HepG2 (cell line): ENCODE data around the gene RMI2. TPM values are rescaled to one million over a fixed set of nuclear protein-coding genes. Genes with fewer than 3 reads are reported as not detected.

Experiments used
- ATAC-seq: fragments of 200-7000 bp; cut with Tn5 transposase; 3 replicates; pipeline ENCODE4 v1.9.1; 2020; ENCODE audit warnings: mild to moderate bottlenecking, moderate library complexity
- BruUV-seq: library from RNA; stranded (reverse); fragments of 400-500 nt; replicated peaks from 2 replicates; lab custom pipeline; 2021; lab: Mats Ljungman, UMichigan
- CTCF ChIA-PET: fragments of 300-600 bp; formaldehyde crosslinking; extraction: SDS; loops from one replicate; lab custom pipeline; 2021; ENCODE audit warnings: low total read pairs, inconsistent platforms, low intra/inter-chr PET ratio; lab: Yijun Ruan, JAX
- POLR2A ChIA-PET: fragments of 350-600 bp; sonication (Branson Sonifier 250); formaldehyde crosslinking; loops from one replicate; lab custom pipeline; 2020; ENCODE audit warnings: antibody characterized with exemption, inconsistent platforms; lab: Yijun Ruan, JAX
- DNase-seq: peaks from one replicate; pipeline ENCODE4 v3.0.0-alpha.2; 2015; ENCODE audit warnings: low spot score
- FAIRE-seq: peaks from 3 replicates; lab custom pipeline; 2011; peaks lifted over from hg19 to GRCh38; lab: Jason Lieb, UNC
- H2AFZ ChIP-seq: one replicate; pipeline ENCODE4 v1.6.1; 2011; ENCODE audit warnings: low read length, inconsistent platforms
- H3K27ac ChIP-seq: fragments of 300-600 bp; 3 replicates; pipeline ENCODE4 v1.8.0; 2011; ENCODE audit warnings: mixed run types, mild to moderate bottlenecking, mixed read lengths, low read length, inconsistent platforms; ENCODE audit not compliant: insufficient read depth; ENCODE audit errors: extremely low read length
- H3K27me3 ChIP-seq, 2 experiments: fragments of 200-600 bp in 1 of 2; 2 replicates in 1 of 2; 3 replicates in 1 of 2; pipeline versions ENCODE4 v1.6.0 to v1.8.0; 2011; ENCODE audit warnings: low read length in 2 of 2, mild to moderate bottlenecking in 2 of 2, moderate library complexity in 2 of 2, inconsistent platforms in 1 of 2; ENCODE audit not compliant: insufficient read depth in 2 of 2, control insufficient read depth in 1 of 2
- H3K36me3 ChIP-seq, 2 experiments: fragments of 200-600 bp in 1 of 2; replicated peaks in 1 of 2; 2 replicates in 1 of 2; 3 replicates in 1 of 2; pipeline versions ENCODE4 v1.5.1 to v1.8.0; 2011; ENCODE audit warnings: low read length in 2 of 2, inconsistent platforms in 1 of 2; ENCODE audit not compliant: insufficient read depth in 2 of 2, control insufficient read depth in 1 of 2
- H3K4me1 ChIP-seq: 2 replicates; pipeline ENCODE4 v1.5.1; 2012; ENCODE audit warnings: low read length, inconsistent platforms; ENCODE audit not compliant: insufficient read depth
- H3K4me2 ChIP-seq: 2 replicates; pipeline ENCODE4 v1.6.0; 2011; ENCODE audit warnings: low read depth, low read length, inconsistent platforms
- H3K4me3 ChIP-seq, 3 experiments: fragments of 200-600 bp in 1 of 3; sonication (generic), shearing (Covaris generic) in 1 of 3; replicated peaks in 1 of 3; 2 replicates each; pipeline ENCODE4 v1.5.1; 2011 to 2016; ENCODE audit warnings: low read length in 3 of 3, inconsistent platforms in 2 of 3, low read depth in 2 of 3, mild to moderate bottlenecking in 2 of 3, control low read depth in 1 of 3, mixed read lengths in 1 of 3; ENCODE audit not compliant: insufficient read depth in 1 of 3
- H3K79me2 ChIP-seq: one replicate; pipeline ENCODE4 v1.6.1; 2011; ENCODE audit warnings: low read length, inconsistent platforms; ENCODE audit not compliant: insufficient read depth
- H3K9ac ChIP-seq: 2 replicates; pipeline ENCODE4 v1.6.0; 2011; ENCODE audit warnings: mild to moderate bottlenecking, low read depth, low read length, inconsistent platforms; ENCODE audit not compliant: insufficient read depth
- H3K9me3 ChIP-seq: 2 replicates; pipeline ENCODE4 v1.5.1; 2012; ENCODE audit warnings: mild to moderate bottlenecking, low read length
- H4K20me1 ChIP-seq: 2 replicates; pipeline ENCODE4 v1.6.0; 2011; ENCODE audit warnings: inconsistent platforms, mild to moderate bottlenecking, low read length, moderate library complexity; ENCODE audit not compliant: insufficient read depth
- ADNP ChIP-seq: sonication (generic); formaldehyde crosslinking; IDR thresholded peaks from 2 replicates; pipeline ENCODE4 v1.4.0; 2020; ENCODE audit warnings: missing genetic modification reagents
- BRCA1 ChIP-seq: sonication (generic); formaldehyde crosslinking; IDR thresholded peaks from 2 replicates; pipeline ENCODE4 v1.4.0; 2020; ENCODE audit warnings: missing genetic modification reagents
- CEBPB ChIP-seq: IDR thresholded peaks from 2 replicates; pipeline ENCODE4 v1.6.1; 2011; ENCODE audit warnings: low read depth, low read length, improper control_type of control experiment, borderline replicate concordance
- MED1 ChIP-seq: sonication (generic); formaldehyde crosslinking; IDR thresholded peaks from 2 replicates; pipeline ENCODE4 v1.4.0; 2020; ENCODE audit warnings: missing genetic modification reagents
- NR2F1 ChIP-seq, 2 experiments: fragments of 450-650 bp in 1 of 2; formaldehyde crosslinking in 1 of 2; IDR thresholded peaks; 2 replicates each; pipeline versions ENCODE4 v1.5.0 to v1.6.1; 2016 to 2020; ENCODE audit warnings: mild to moderate bottlenecking in 1 of 2, missing compliant biosample characterization in 1 of 2, missing genetic modification reagents in 1 of 2, moderate library complexity in 1 of 2
- PAWR ChIP-seq: sonication (generic); formaldehyde crosslinking; IDR thresholded peaks from 2 replicates; pipeline ENCODE4 v1.4.0; 2020; ENCODE audit warnings: missing genetic modification reagents, mild to moderate bottlenecking, borderline replicate concordance
- SMARCC2 ChIP-seq: fragments of 450-650 bp; IDR thresholded peaks from 2 replicates; pipeline ENCODE4 v1.6.1; 2017; ENCODE audit warnings: antibody characterized with exemption, mild to moderate bottlenecking
- ZNF333 ChIP-seq: sonication (generic); formaldehyde crosslinking; IDR thresholded peaks from 2 replicates; pipeline ENCODE4 v1.4.0; 2020; ENCODE audit warnings: mild to moderate bottlenecking, missing genetic modification reagents, borderline replicate concordance
- ZNF607 ChIP-seq: sonication (generic); formaldehyde crosslinking; IDR thresholded peaks from 2 replicates; pipeline ENCODE4 v1.5.1; 2020; ENCODE audit warnings: missing genetic modification reagents, mild to moderate bottlenecking, borderline replicate concordance
- ZSCAN5A ChIP-seq: sonication (generic); formaldehyde crosslinking; IDR thresholded peaks from 2 replicates; pipeline ENCODE4 v1.8.0; 2022; ENCODE audit warnings: mild to moderate bottlenecking, missing genetic modification reagents, borderline replicate concordance
- WGBS: methylation state at CpG from one replicate; pipeline ENCODE4 v1.1.6; 2017; ENCODE audit warnings: low lambda C conversion rate; 5-methylcytosine and 5-hydroxymethylcytosine counted together
- in situ Hi-C: cut with HindIII; loops from 2 replicates; pipeline ENCODE4 v1.10.0; 2017; ENCODE audit warnings: low pct_unique_long_range_greater_than_20kb; ENCODE audit not compliant: extremely low pct_ligation_motif_present
- intact Hi-C: fragments of 100-400 bp; cut with micrococcal nuclease; formaldehyde crosslinking; loops from one replicate; pipeline ENCODE4 v1.10.0; 2022; ENCODE audit not compliant: unreplicated experiment
- polyA plus RNA-seq, 8 experiments: library from polyadenylated mRNA; depleted of rRNA in 3 of 8; stranded (reverse) in 7 of 8; unstranded in 1 of 8; fragments of >200 nt; fragmentation: Illumina TruSeq in 4 of 8; extraction: Trizol in 4 of 8; gene quantifications; 2 replicates each; pipeline versions ENCODE4 v1.2.1 to v1.2.3, GENCODE V29; 2011 to 2016; ENCODE audit warnings: low read depth in 4 of 8, missing spikeins in 1 of 8, mixed read lengths in 1 of 8; ENCODE audit not compliant: insufficient read depth in 1 of 8
- total RNA-seq, 5 experiments: library from RNA; depleted of rRNA; stranded (reverse); fragments of >200 nt; fragmentation: Illumina TruSeq; extraction: Trizol; gene quantifications; 2 replicates each; pipeline ENCODE4 v1.2.3, GENCODE V29; 2016; ENCODE audit warnings: low read depth in 1 of 5
- TF ChIP-seq, protein P1 (sequence below): sonication (generic); formaldehyde crosslinking; IDR thresholded peaks from 2 replicates; pipeline ENCODE4 v1.5.0; 2020; ENCODE audit warnings: mild to moderate bottlenecking, missing genetic modification reagents
- TF ChIP-seq, protein P2 (sequence below): sonication (generic); formaldehyde crosslinking; IDR thresholded peaks from 2 replicates; pipeline ENCODE4 v1.4.0; 2020; ENCODE audit warnings: mild to moderate bottlenecking, missing genetic modification reagents

The RMI2 gene
- total and polyA plus RNA-seq, 2 of the 13 experiments (the other 11 are each of a cell fraction or from before 2014, with no cell fraction given) = 24.5 to 55.7 TPM

- Histone ChIP-seq H3K27ac (peak overlapping the region; percentile 68), H3K4me3 (peak overlapping the region in 1 of 3 experiments; percentile 15; a peak in 1 of 6 replicates), H3K4me2 (peak overlapping the region; percentile 80), H3K79me2 (no peaks in the 10 kb centered on the region), H2AFZ (no peak overlapping the region), H3K9ac (peak overlapping the region; percentile 48), H3K27me3 (no peaks in the 10 kb centered on the region), H3K9me3 (no peaks in the 10 kb centered on the region), H4K20me1 (no peaks in the 10 kb centered on the region), H3K4me1 (peaks cover 97% of the 10 kb centered on the region), H3K36me3 (no peaks in the 10 kb centered on the region)
- peak; percentile 3; the same call in 2 of the 3 replicates for ATAC-seq
- intact Hi-C loops (loop anchor here (5.0 kb wide), 2 partner anchors 41 to 191 kb away; partner anchors contain the start of gene SOCS1), in situ Hi-C loops (no loop called here)
- peak; percentile 63 for FAIRE-seq
- DNase-seq = no peak
- ChIA-PET POLR2A (interaction anchor here (0.9 to 6.2 kb wide), 16 partner anchors 9 to 164 kb away, joined by 3 to 167 read pairs (median 11); partner anchors contain the start of genes PRM1, PRM3 and SOCS1), CTCF (no interaction called here)
- whole genome bisulfite sequencing = 50% methylated on average over 5 of the region's 5 CpGs
- BruUV-seq = no TSS peak
- TF ChIP-seq, protein P1, sequence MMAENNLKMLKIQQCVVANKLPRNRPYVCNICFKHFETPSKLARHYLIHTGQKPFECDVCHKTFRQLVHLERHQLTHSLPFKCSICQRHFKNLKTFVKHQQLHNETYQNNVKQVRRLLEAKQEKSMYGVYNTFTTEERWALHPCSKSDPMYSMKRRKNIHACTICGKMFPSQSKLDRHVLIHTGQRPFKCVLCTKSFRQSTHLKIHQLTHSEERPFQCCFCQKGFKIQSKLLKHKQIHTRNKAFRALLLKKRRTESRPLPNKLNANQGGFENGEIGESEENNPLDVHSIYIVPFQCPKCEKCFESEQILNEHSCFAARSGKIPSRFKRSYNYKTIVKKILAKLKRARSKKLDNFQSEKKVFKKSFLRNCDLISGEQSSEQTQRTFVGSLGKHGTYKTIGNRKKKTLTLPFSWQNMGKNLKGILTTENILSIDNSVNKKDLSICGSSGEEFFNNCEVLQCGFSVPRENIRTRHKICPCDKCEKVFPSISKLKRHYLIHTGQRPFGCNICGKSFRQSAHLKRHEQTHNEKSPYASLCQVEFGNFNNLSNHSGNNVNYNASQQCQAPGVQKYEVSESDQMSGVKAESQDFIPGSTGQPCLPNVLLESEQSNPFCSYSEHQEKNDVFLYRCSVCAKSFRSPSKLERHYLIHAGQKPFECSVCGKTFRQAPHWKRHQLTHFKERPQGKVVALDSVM (CRISPR knock-in tag) = peak; percentile 43; the same call in 1 of the 2 replicates
- TF ChIP-seq ZNF333 (no peak), SMARCC2 (no peak), ZNF607 (CRISPR knock-in tag) (0 out of 2 replicates have a peak, but pooled peaks have one; percentile 8), ADNP (CRISPR knock-in tag) (peak; percentile 41; the same call in 1 of the 2 replicates), PAWR (CRISPR knock-in tag) (no peak), CEBPB (no peak), BRCA1 (CRISPR knock-in tag) (no peak), MED1 (CRISPR knock-in tag) (0 out of 2 replicates have a peak, but pooled peaks have one; percentile 11), NR2F1 (CRISPR knock-in tag; IDR thresholded peaks at IDR 0.05) (peak in 1 of 2 experiments; percentile 35; a peak in 1 of 4 replicates), ZSCAN5A (no peak)
- TF ChIP-seq, protein P2, sequence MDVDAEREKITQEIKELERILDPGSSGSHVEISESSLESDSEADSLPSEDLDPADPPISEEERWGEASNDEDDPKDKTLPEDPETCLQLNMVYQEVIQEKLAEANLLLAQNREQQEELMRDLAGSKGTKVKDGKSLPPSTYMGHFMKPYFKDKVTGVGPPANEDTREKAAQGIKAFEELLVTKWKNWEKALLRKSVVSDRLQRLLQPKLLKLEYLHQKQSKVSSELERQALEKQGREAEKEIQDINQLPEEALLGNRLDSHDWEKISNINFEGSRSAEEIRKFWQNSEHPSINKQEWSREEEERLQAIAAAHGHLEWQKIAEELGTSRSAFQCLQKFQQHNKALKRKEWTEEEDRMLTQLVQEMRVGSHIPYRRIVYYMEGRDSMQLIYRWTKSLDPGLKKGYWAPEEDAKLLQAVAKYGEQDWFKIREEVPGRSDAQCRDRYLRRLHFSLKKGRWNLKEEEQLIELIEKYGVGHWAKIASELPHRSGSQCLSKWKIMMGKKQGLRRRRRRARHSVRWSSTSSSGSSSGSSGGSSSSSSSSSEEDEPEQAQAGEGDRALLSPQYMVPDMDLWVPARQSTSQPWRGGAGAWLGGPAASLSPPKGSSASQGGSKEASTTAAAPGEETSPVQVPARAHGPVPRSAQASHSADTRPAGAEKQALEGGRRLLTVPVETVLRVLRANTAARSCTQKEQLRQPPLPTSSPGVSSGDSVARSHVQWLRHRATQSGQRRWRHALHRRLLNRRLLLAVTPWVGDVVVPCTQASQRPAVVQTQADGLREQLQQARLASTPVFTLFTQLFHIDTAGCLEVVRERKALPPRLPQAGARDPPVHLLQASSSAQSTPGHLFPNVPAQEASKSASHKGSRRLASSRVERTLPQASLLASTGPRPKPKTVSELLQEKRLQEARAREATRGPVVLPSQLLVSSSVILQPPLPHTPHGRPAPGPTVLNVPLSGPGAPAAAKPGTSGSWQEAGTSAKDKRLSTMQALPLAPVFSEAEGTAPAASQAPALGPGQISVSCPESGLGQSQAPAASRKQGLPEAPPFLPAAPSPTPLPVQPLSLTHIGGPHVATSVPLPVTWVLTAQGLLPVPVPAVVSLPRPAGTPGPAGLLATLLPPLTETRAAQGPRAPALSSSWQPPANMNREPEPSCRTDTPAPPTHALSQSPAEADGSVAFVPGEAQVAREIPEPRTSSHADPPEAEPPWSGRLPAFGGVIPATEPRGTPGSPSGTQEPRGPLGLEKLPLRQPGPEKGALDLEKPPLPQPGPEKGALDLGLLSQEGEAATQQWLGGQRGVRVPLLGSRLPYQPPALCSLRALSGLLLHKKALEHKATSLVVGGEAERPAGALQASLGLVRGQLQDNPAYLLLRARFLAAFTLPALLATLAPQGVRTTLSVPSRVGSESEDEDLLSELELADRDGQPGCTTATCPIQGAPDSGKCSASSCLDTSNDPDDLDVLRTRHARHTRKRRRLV (CRISPR knock-in tag) = no peak
These were observed 46.9 kb upstream of the RMI2 start for GRCh38 chr16:11298143-11298900.
